GM21528 (cell line): Measurements from ENCODE around the gene ARHGEF6.
"Not testable (repeated sequence)": the region's sequence is repeated elsewhere in the genome, so short reads cannot be mapped to it uniquely, and the experiment has no call there.

ENCODE experiments used
- ATAC-seq: cut with Tn5 transposase; IDR thresholded peaks from one replicate; pipeline ENCODE4 v1.9.1; 2021; ENCODE audit warnings: mild to moderate bottlenecking, moderate library complexity; ENCODE audit not compliant: unreplicated experiment, low FRiP score

Gene ARHGEF6

GRCh38 chrX:136780763-136781162 lies at the start of gene ARHGEF6:
ARHGEF6 (minus strand) TSS chrX:136780932; CDS start chrX:136780882, 50 bp downstream.
- no peak for ATAC-seq

- ATAC-seq = no peak
Measured at GRCh38 chrX:136829413-136829812, 48.7 kb upstream of the ARHGEF6 start.

GRCh38 chrX:136828830-136829229 lies 48.1 kb upstream of the ARHGEF6 start:
- no peak for ATAC-seq

- ATAC-seq = no peak
Measured at GRCh38 chrX:136827026-136827425, 46.3 kb upstream of the ARHGEF6 start.

- no peak for ATAC-seq
Measured at GRCh38 chrX:136825771-136826170, 45.0 kb upstream of the ARHGEF6 start.

- no peak for ATAC-seq
Measured at GRCh38 chrX:136823175-136823574, 42.4 kb upstream of the ARHGEF6 start.

GRCh38 chrX:136822337-136823095 lies 41.8 kb upstream of the ARHGEF6 start:
- ATAC-seq = no peak

- not testable (repeated sequence) for ATAC-seq
Measured at GRCh38 chrX:136819756-136820155, 39.0 kb upstream of the ARHGEF6 start.

- no peak for ATAC-seq
Measured at GRCh38 chrX:136819031-136819703, 38.4 kb upstream of the ARHGEF6 start.

GRCh38 chrX:136816975-136817374 lies 36.2 kb upstream of the ARHGEF6 start:
- ATAC-seq = no peak

GRCh38 chrX:136814847-136815750 lies 34.4 kb upstream of the ARHGEF6 start:
- ATAC-seq = no peak

- no peak for ATAC-seq
Measured at GRCh38 chrX:136812286-136812685, 31.6 kb upstream of the ARHGEF6 start.

- no peak for ATAC-seq
Measured at GRCh38 chrX:136810493-136810892, 29.8 kb upstream of the ARHGEF6 start.

- no peak for ATAC-seq
Measured at GRCh38 chrX:136806891-136807410, 26.2 kb upstream of the ARHGEF6 start.

- ATAC-seq = no peak
Measured at GRCh38 chrX:136802515-136802914, 21.8 kb upstream of the ARHGEF6 start.

- ATAC-seq = no peak
Measured at GRCh38 chrX:136797787-136798186, 17.1 kb upstream of the ARHGEF6 start.

- ATAC-seq = not testable (repeated sequence)
Measured at GRCh38 chrX:136795132-136795531, 14.4 kb upstream of the ARHGEF6 start.

GRCh38 chrX:136794660-136795059 lies 13.9 kb upstream of the ARHGEF6 start:
- not testable (repeated sequence) for ATAC-seq

GRCh38 chrX:136794080-136794479 lies 13.3 kb upstream of the ARHGEF6 start:
- no peak for ATAC-seq

GRCh38 chrX:136789856-136790255 lies 9.1 kb upstream of the ARHGEF6 start:
- ATAC-seq = no peak

- ATAC-seq = no peak
Measured at GRCh38 chrX:136784231-136784630, 3.5 kb upstream of the ARHGEF6 start.
